Body of pancreas (tissue), 4 donors: ENCODE measurements around the gene MLN.

Source experiments
- POLR2A ChIP-seq, 3 donors: fragments of 450-650 bp; IDR thresholded peaks; one replicate each; pipeline ENCODE4 v1.6.1; 2016; ENCODE audit warnings: antibody characterized with exemption in 3 of 3, mild to moderate bottlenecking in 2 of 3
- TF ChIP-seq, protein P1 (sequence below), 7 experiments: fragments of 450-650 bp in 4 of 7; fragments of 200-600 bp in 3 of 7; sonication (generic) in 3 of 7; IDR thresholded peaks; one replicate each; pipeline ENCODE4 v1.5.1; 2016 to 2019; ENCODE audit warnings: antibody characterized with exemption in 7 of 7

DNA sequence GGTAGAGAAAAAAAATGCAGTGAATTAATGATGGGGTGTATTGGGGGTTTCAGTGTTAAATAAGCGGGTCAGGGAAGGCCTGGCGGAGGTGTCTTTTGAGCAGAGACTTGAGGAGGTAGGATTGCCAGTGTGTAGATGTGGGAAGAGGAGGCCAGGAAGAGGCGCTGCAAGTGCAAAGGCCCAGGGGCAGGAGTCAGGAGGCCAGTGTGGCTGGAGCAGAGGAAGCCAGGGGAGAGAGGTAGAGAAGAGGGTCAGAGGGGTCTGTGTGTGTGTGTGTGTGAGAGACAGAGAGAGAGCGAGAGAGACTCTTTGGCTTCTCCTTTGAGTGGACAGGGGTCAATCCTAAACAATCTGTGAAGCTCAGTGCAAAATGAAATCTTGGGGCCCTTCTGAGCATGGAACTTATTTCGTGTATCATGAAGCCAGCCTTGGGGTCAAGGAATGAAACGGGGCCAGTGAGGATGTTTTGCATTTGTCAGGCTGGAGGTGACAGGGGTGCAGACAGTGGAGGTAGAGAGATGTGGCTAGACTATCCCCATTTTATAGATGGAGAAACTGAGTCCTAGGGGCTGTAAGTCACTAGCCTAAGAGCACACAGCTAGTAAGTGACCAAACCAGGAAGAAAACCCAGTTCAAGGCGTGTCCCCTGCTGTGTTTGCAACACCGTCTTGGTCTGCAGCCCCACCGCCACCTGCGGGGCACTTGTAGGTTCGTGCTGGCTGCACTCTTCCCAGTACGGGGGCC lies 47.4 kb downstream of the MLN start:
- TF ChIP-seq POLR2A (IDR thresholded peaks at IDR 0.05), result no peak
- TF ChIP-seq, protein P1, sequence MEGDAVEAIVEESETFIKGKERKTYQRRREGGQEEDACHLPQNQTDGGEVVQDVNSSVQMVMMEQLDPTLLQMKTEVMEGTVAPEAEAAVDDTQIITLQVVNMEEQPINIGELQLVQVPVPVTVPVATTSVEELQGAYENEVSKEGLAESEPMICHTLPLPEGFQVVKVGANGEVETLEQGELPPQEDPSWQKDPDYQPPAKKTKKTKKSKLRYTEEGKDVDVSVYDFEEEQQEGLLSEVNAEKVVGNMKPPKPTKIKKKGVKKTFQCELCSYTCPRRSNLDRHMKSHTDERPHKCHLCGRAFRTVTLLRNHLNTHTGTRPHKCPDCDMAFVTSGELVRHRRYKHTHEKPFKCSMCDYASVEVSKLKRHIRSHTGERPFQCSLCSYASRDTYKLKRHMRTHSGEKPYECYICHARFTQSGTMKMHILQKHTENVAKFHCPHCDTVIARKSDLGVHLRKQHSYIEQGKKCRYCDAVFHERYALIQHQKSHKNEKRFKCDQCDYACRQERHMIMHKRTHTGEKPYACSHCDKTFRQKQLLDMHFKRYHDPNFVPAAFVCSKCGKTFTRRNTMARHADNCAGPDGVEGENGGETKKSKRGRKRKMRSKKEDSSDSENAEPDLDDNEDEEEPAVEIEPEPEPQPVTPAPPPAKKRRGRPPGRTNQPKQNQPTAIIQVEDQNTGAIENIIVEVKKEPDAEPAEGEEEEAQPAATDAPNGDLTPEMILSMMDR (IDR thresholded peaks at IDR 0.05), result no peak
